ENCODE results near the gene TIAL1.
"Not testable (repeated sequence)": the region's sequence is repeated elsewhere in the genome, so short reads cannot be mapped to it uniquely, and the experiment has no call there.

The TIAL1 gene, protein sequence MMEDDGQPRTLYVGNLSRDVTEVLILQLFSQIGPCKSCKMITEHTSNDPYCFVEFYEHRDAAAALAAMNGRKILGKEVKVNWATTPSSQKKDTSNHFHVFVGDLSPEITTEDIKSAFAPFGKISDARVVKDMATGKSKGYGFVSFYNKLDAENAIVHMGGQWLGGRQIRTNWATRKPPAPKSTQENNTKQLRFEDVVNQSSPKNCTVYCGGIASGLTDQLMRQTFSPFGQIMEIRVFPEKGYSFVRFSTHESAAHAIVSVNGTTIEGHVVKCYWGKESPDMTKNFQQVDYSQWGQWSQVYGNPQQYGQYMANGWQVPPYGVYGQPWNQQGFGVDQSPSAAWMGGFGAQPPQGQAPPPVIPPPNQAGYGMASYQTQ

DNA sequence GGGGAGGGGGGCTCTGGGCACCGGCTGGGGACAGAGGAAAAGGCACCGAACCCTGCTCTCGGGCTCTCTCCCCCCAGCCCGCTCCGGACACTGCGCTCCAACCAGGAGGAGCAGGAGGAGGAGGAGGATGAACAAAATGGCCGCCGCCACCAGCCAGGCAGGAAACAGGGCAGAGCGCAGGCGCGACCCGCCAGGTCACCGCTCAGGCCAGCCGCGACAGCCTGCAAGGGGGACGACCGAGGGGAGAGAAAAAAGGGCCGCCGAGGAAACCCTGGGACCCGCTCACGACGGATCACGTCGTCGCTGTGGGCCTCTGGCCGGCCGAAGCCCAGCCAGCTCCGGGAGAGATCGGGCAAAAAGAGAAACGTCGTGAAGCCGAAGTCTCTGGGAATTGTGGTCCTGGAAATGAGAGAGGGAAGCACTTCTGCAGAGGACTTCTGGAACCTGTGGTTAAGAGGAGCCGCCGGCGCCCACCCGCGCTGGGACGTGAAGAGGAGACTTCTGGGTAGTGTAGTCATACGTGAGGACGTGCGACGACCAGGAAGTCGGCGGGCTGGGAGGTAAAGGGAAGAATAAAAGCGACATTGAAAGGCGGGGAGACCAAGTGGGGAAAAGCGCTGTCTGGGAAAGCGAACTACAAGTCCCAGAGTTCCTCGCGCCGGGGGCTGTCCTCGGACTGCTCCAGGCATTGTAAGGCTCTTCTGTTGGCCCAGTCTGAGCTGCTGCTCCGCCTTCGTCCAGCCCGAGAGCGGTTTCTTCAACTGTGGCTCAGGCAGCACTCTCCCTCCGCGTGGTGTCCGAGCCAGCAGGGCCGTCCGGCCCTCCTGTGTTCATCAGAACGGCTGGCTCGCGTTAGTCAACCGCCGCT is at the start of gene TIAL1:
Gene TIAL1 (minus strand): TSS at position 428 of the 868 bp plus-strand sequence. CDS start 499 bp downstream, outside the sequence.
- DNase-seq (ENCODE audit: low read depth in 3 of 3), result peak; percentile 84 to 92 (median 90)

DNA sequence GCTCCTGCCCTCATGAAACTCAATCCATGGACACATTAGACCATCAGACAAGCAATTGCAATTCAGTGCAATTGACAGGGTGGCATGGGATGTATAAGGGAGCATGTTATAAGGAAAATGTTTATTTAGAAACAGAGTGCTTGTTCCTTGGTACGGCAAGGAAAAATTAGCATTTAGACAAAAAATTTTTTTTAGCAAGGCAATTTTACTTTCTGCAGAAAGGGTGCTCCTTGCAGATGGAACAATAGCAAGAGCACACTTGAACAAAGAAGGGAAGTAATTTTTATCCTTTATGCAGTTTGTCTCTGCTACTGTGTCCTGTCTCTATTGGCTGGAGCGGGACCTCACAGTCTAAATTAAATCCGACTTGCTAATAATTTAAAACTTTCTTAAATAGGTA is 48.2 kb upstream of the TIAL1 start:
- no peak for DNase-seq (ENCODE audit: low read depth in 3 of 3)

DNA sequence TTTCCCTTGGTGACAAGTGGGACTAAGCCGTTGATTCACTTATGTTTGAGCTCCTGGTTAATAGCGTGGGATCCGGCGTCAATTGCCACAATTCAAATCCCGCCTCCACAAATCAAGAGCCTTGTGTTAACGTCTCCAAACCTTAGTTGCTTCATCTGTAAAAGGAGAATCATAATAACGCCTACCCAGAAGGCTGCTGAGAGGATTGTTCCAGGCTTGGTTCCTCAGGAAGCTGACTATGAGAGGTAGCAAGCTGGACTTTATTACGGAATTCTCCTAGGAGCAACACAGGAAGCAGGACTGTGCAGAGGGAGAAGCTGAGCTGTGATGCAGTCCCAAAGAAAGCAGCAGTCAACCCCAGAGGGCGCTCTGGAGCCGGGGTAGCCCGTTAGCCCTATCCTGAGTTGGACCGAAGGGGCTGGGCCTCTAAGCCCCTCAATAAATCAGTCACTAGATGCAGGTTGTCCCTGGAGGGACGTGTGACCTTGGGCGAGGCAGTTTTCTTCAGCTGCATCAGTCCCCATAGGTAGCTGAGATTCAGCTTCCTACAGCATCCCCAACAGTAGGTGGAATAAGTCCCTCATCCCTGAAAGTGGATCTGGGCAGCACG is 47.5 kb upstream of the TIAL1 start:
- no peak for DNase-seq (ENCODE audit: low read depth in 3 of 3)

DNA sequence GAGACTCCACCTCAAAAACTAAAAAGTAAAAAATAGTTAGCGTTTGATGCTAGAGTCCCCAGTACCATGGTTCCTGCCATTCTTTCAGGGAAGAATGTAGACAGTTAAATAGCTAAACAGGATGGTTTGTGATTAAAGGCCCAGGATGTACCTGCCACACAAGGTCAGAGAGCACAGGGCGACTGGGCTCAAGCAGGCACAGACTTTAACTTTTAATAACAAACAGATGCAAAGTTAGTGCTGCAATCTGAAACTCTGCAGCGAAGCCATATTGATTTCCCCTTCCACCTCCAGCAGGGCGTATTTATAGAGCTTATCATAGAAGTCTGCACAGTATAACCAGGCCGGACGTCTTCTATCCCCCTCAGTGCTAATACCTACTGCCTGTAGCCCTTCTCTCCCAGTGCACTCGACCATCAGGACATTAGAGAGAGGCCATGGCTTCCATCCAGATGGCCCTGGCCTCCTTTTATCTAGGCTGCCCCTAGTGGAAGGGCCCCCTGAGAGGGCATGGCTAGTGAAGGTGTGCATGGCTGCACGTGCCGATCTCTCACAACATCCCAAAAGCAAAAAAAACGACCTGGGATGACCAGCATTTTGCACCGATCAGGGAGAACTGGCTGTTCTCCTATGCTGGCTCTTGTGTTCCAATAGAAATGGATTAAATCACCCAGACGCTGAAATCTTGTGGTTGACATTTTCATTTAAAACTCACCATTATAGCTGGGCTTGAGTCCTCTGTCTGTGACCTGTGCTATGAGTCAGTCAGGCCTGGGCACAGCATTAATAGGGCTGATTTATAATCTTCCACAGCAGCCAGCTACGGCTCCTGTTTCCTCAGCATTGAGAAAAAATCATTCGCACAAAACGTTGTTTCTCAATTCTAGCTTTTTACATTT is 46.8 kb upstream of the TIAL1 start:
- no peak for DNase-seq (ENCODE audit: low read depth in 3 of 3)

DNA sequence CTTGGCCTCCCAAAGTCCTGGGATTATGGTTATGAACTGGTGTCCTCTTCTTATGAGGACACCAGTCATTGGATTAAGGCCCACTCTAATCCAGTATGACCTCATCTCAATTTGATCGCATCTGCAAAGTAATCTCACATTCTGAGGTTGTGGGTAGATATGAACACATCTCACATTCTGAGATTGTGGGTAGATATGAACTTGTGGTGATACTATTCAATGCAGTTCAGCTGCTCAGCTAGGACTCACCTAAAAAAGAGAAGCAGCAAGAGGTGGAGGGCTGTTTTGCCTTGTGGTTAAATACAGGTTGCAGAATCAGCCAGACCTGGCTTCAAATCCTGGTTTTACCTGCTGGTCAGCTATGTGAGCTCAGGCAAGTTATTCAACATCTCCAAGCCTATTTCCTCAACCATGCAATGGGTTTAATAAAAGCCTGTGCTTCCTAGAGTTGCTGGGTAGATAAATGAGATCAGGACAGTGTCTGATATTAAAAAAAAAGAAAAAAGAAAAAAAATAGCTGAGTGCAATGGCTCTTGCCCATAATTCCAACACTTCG is 45.9 kb upstream of the TIAL1 start:
- no peak for DNase-seq (ENCODE audit: low read depth in 3 of 3)

DNA sequence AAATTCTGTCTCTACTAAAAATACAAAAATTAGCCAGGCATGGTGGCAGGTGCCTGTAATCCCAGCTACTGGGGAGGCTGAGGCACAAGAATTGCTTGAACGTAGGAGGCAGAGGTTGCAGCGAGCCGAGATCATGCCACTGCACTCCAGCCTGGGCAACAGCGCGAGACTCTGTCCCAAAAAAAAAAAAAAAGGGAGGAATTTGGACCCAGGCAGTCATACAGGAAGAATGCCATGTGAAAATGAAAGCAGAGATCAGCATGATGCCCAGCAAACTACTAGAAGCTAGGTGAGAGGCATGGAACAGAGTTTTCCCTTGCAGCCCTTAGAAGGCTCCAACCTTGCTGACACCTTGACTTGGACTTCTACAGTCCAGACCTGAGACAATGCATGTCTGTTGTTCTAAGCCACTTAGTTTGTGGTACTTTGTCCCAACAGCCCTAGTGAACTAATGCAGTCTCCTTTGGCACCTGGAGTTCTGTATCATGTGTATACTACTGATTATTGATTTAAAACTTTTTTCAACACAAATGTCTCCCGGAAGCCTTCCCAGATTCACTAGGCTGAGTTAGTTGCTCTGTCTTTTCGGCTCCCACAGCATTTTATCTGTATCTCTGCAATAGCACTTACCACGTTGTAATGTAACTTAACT is 44.2 kb upstream of the TIAL1 start:
- DNase-seq (ENCODE audit: low read depth in 3 of 3), result no peak

DNA sequence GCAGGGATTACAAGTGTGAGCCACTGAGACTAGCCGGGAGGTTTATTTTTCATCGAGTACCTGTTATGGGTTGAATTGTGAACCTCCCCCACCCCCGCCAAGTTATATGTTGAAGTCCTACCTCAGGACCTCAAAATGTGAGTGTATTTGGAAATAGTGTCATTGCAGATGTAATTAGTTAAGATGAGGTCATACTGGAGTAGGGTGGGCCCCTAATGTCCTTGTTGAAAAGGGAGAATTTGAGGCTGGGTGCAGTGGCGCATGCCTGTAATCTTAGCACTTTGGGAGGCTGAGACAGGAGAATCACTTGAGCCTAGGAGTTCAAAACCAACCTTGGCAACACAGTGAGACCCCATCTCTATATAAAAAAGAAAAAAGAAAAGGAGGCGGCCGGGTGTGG is 43.6 kb upstream of the TIAL1 start:
- DNase-seq (ENCODE audit: low read depth in 3 of 3), result no peak

DNA sequence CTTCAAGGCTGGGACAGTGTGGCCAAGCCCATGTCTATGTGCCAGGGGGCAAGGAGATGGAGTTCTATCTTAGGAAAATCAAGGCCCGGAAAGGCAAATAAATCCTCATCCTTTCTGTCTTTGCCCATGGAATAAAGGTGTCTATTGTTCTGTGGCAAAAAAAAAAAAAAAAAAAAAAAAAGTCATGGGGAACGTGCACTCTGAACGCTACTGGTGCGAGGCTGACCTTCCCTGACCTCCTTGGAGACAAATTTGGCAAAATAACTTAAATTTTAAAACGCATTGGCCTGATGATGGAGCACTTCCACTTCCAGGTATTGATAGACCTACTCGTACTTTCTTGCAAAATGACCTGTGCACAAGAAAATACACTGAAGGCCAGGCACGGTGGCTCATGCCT is 42.2 kb upstream of the TIAL1 start:
- DNase-seq (ENCODE audit: low read depth in 3 of 3), result no peak

DNA sequence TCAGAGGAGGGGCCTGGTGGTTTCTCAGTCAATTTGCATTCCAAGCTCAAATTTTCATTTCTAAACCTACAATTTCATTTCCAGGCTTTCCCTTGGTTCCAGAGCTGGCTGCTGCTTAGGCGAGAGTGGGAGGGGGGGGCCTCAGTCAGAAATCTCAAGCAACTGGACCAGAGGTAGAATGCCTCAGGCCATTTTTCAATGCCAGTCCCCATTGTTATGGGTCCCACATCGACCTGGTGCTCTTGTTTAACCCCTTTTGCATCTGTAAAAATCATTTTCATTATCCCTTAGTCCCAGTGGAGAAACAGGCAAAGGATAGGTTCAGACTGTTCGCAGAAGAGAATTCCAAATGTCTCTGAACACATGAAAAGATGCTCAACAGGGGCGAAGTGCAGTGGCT is 40.9 kb upstream of the TIAL1 start:
- DNase-seq (ENCODE audit: low read depth in 3 of 3), result no peak

DNA sequence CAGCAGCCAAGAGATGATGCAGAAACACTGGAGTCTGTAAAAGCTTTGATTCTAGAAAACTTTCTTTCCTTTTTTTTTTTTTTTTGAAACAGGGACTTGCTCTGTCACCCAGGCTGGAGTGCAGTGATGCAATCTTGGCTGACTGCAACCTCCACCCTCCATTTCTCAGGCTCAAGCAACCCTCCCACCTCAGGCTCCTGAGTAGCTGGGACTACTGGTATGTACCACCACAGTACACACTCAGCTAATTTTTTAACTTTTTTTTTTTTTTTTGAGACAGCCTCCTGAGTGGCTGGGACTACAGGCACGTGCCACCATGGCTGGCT is 37.4 kb upstream of the TIAL1 start:
- DNase-seq (ENCODE audit: low read depth in 3 of 3), result no peak

DNA sequence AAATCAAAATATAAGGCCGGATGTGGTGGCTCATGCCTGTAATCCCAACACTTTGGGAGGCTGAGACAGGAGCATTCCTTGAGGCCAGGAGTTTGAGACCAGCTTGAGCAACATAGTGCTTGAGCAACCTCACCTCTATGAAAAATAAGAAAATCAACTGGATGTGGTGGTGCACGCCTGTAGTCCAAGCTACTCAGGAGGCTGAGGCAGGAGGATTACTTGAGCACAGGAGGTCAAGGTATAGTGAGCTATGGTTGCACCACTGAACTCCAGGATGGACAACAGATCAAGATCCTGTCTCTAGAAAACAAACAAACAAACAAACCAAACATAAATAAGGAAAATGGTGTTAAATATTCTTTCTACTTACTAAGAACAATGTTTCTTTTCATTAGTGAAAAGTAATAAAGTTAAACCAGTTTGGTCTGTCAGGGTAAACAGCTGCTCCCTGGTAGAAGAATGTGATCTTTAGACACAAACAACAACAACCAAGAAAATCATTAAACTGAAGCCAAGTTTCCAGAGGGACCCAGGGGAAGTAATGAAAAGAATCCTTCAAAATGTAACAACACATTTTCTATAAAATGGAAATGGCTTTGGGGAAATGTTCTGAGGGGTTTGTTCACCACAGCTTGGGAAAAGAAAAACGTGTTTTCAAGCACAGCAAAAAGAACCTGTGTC is 36.9 kb upstream of the TIAL1 start:
- DNase-seq (ENCODE audit: low read depth in 3 of 3), result no peak

DNA sequence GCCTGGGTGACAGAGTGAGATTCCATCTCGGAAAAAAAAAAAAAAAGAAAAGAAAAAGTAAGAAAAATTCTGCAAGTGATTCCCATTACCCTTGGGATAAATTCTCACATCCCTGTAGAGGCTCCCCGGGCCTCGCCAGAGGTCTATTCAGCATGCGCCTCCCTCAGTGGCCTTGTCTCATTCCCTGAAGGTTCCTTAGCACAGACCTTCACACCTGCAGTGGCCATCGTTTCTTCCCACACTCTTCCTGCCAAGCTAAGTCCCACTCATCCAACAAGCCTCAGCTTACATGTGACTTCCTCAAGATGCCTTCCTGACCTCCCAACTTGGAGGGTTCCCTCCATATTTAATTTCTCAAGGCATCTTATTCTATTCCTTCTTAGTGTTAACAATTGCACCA is 33.5 kb upstream of the TIAL1 start:
- no peak for DNase-seq (ENCODE audit: low read depth in 3 of 3)

DNA sequence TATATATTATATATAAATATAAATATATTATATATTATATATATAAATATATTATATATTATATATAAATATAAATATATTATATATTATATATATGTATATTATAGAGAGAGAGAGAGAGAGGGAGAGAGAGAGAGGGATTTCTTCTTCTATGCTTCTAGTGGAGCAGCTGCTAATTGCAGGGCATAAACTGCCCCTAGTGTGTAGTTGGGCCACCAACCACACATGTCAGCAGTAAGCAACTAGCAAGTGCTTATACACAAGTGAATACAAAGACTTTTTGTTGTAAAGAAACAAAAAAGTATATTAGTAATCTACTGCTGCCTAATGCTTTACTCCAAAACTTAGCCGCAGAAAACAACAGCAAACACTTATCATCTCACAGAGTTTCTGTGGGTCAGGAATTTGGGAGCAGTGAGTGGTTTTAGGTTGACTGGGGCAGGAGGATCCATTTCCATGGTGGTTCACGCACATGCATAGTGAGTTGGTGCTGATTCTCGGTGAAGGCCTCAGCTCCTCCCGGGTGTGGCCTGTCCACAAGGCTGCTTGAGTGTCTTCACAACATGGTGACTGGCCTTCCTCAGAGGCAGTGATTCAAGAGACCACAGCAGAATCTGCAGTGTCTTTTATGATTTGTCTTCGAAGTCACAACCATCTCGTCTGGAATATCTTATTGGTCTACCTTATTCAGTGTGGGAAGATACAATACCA is 29.0 kb upstream of the TIAL1 start:
- DNase-seq (ENCODE audit: low read depth in 3 of 3), result no peak

DNA sequence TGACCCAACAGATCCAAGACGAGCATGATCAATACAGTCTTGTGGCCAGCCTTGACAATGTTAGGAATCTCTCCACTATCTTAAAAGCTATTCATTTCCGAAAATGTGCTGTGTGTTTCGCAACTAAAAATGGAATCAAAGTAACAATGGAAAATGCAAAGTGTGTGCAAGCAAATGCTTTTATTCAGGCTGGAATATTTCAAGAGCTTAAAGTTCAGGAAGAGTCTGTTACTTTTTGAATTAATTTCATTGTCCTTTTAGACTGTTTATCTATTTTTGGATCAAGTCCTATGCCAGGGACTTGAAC is 24.3 kb upstream of the TIAL1 start:
- no peak for DNase-seq (ENCODE audit: low read depth in 3 of 3)

DNA sequence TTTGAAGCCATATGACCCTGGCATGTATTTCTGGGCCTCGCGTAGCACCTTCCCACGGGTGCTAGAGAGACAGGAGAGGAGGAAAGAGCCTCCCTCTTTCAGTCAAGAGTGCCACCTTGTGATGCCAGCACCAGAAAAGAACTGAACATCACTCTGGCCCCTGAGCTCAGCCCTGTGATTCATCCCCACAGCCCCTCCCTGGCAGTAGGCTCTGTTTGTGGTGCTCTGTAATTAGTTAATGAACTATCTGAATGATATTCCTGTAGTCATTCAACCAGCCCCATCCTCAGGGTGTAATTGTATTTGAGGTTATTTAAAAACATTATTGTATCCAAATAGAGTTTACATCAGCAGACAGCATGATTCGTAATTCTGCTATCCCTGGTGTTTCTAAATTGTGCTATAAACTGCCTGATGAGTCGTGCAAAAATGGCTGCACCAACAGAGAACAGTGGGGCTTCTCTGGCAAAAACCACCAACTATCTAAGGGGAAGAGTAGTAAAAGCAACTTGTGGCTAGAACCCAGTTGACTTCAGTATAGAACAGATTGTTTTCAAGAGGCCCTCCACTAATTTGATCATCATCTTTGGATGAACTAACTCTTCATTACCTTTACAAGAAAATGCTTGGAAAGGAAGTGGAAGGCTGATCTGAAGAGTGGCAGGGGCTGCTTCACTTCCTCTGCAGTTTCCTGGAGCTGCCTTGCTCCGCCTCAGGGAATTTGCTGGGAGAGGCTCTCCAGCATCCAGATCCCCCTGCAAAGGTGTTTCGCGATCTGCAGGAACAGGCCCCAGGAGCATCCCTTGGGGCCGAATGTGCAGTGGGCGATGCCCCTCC is 23.7 kb upstream of the TIAL1 start:
- DNase-seq (ENCODE audit: low read depth in 3 of 3), result no peak

DNA sequence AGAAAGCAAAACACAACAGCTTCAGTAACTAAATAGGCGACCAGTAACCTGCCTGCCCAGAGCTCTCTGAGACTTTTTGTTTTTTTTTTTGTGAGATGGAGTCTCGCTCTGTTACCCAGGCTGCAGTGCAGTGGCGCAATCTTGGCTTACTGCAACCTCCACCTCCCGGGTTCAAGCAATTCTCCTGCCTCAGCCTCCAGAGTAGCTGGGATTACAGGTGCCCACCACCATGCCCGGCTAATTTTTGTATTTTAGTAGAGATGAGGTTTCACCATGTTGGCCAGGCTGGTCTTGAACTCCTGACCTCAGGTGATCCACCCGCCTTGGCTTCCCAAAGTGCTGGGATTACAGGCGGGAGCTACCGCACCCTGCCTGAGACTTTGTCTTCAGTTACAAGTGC is 23.0 kb upstream of the TIAL1 start:
- DNase-seq (ENCODE audit: low read depth in 3 of 3), result not testable (repeated sequence)

DNA sequence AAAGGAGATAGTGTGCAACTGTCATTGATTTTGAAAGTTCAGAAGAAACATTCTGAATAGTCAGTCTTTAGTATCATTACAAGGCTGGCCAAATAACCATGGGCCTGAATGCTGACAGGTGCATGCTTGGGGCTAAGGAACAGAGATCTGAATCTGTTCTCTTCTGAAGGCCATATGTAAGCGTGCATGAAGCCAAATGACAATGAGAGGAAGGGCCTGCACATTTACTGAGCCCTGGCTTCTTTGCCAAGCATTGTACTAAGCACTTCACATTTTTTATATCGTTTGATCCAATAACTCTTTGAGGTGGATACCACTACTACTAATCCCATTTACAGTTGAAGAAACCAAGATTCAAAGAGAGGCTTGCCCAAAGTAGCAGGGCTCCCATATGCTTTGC is 22.5 kb upstream of the TIAL1 start:
- DNase-seq (ENCODE audit: low read depth in 3 of 3), result no peak

DNA sequence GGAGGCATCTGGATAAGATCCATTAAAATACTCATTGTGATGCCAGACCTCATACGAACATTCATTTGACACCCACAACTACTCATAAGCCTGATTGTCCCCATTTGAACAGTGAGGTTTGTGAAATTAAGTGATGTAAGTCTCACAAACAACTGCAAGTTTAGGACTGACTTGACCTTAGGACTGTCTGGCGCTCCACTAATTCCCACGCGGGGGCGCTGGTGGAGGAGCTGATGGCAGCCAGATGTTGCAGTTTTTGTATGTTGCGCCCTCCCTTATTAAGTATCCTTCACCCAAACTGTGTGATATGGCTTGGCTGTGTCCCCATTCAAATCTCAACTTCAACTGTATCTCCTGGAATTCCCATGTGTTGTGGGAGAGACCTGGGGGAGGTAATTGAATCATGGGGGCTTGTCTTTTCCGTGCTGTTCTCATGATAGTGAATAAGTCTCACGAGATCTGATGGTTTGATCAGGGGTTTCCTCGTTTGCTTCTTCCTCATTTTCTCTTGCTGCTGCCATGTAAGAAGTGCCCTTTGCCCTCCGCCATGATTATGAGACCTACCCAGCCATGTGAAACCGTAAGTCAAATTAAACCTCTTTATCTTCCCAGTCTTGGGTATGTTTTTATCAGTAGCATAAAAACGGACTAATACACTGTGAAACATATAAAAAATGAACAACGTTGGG is 20.3 kb upstream of the TIAL1 start:
- no peak for DNase-seq (ENCODE audit: low read depth in 3 of 3)
